Skeletal muscle tissue (tissue), 4 donors: ENCODE measurements around the gene TMEM147. TPM values are rescaled to one million over a fixed set of nuclear protein-coding genes. Genes with fewer than 3 reads are reported as not detected.

ENCODE experiments used
- H3K27ac ChIP-seq: one replicate; pipeline ENCODE4 v1.7.0; 2013; ENCODE audit warnings: mild to moderate bottlenecking, low read depth, low read length, inconsistent platforms
- H3K27me3 ChIP-seq, 3 donors: one replicate each; pipeline ENCODE4 v1.7.0; 2013; ENCODE audit warnings: low read length in 3 of 3; ENCODE audit not compliant: control insufficient read depth in 3 of 3, insufficient read depth in 3 of 3
- H3K36me3 ChIP-seq, 3 donors: one replicate each; pipeline ENCODE4 v1.7.0; 2013; ENCODE audit warnings: low read length in 3 of 3; ENCODE audit not compliant: control insufficient read depth in 3 of 3, insufficient read depth in 3 of 3
- H3K4me1 ChIP-seq, 3 donors: one replicate each; pipeline ENCODE4 v1.7.0; 2013; ENCODE audit warnings: low read length in 3 of 3, mild to moderate bottlenecking in 3 of 3; ENCODE audit not compliant: control insufficient read depth in 3 of 3, insufficient read depth in 3 of 3
- H3K4me3 ChIP-seq, 3 donors: one replicate each; pipeline ENCODE4 v1.7.0; 2013; ENCODE audit warnings: low read length in 3 of 3
- H3K9ac ChIP-seq, 3 donors: one replicate each; pipeline ENCODE4 v1.7.0; 2013; ENCODE audit warnings: low read length in 3 of 3, mild to moderate bottlenecking in 3 of 3, moderate library complexity in 2 of 3, low read depth in 1 of 3
- H3K9me3 ChIP-seq, 3 donors: one replicate each; pipeline ENCODE4 v1.7.0; 2013; ENCODE audit warnings: low read length in 3 of 3; ENCODE audit not compliant: control insufficient read depth in 3 of 3
- total RNA-seq: library from RNA; depleted of rRNA; stranded (reverse); fragments of >200 nt; gene quantifications from one replicate; pipeline ENCODE4 v1.2.3, GENCODE V29; 2014
- donor health status: Osteomylitis.

Gene TMEM147
- 55.3 TPM for total RNA-seq

GRCh38 chr19:35545001-35545854, at the start of gene TMEM147:
Gene TMEM147 (plus strand): TSS chr19:35545626. CDS start chr19:35545740, 114 bp downstream.
- no peaks in the 10 kb centered on the region for H3K27me3 ChIP-seq
- peak within 1 kb of the TSS; percentile 90 to 93 (median 92) for H3K4me3 ChIP-seq
- H3K9ac ChIP-seq: peak within 1 kb of the TSS; percentile 87 to 92 (median 92)
- peaks cover 21 to 31% (median 23%) of the 10 kb centered on the region in 3 donors for H3K4me1 ChIP-seq
- H3K9me3 ChIP-seq: no peaks in the 10 kb centered on the region
- peaks cover 7 to 19% (median 16%) of the 10 kb centered on the region in 3 donors for H3K36me3 ChIP-seq
- peak within 1 kb of the TSS; percentile 86 for H3K27ac ChIP-seq

- no peaks in the 10 kb centered on the region for H3K9me3 ChIP-seq
- peaks cover 3 to 6% (median 6%) of the 10 kb centered on the region in 3 donors for H3K4me1 ChIP-seq
- no peak overlapping the region for H3K27ac ChIP-seq
- H3K9ac ChIP-seq: no peak overlapping the region
- no peak overlapping the region for H3K4me3 ChIP-seq
- H3K27me3 ChIP-seq: peaks cover 16 to 46% (median 18%) of the 10 kb centered on the region in 3 donors
- no peaks in the 10 kb centered on the region for H3K36me3 ChIP-seq
Measured at GRCh38 chr19:35497406-35497805, 48.0 kb upstream of the TMEM147 start.

GRCh38 chr19:35498220-35498619, 47.2 kb upstream of the TMEM147 start:
- Histone ChIP-seq H3K27ac (no peak overlapping the region), H3K4me1 (peaks cover 3 to 6% (median 6%) of the 10 kb centered on the region in 3 donors), H3K27me3 (peaks cover 16 to 49% (median 18%) of the 10 kb centered on the region in 3 donors), H3K36me3 (no peaks in the 10 kb centered on the region), H3K9ac (no peak overlapping the region), H3K9me3 (no peaks in the 10 kb centered on the region), H3K4me3 (no peak overlapping the region)

GRCh38 chr19:35498984-35499527, 46.4 kb upstream of the TMEM147 start:
- H3K27ac ChIP-seq: no peak overlapping the region
- H3K4me3 ChIP-seq: no peak overlapping the region

GRCh38 chr19:35500611-35501010, 44.8 kb upstream of the TMEM147 start:
- no peak overlapping the region for H3K4me3 ChIP-seq

More at GRCh38 chr19:35498984-35499527, 46.4 kb upstream of the TMEM147 start:
- Histone ChIP-seq H3K36me3 (no peaks in the 10 kb centered on the region), H3K9ac (no peak overlapping the region), H3K27me3 (peaks cover 17 to 46% (median 18%) of the 10 kb centered on the region in 3 donors), H3K4me1 (peaks cover 3 to 6% (median 6%) of the 10 kb centered on the region in 3 donors), H3K9me3 (no peaks in the 10 kb centered on the region)

GRCh38 chr19:35501684-35502083, 43.7 kb upstream of the TMEM147 start:
- Histone ChIP-seq H3K9ac (no peak overlapping the region), H3K27me3 (peaks cover 17 to 55% (median 27%) of the 10 kb centered on the region in 3 donors), H3K27ac (no peak overlapping the region), H3K4me3 (no peak overlapping the region), H3K36me3 (no peaks in the 10 kb centered on the region), H3K4me1 (no peaks in the 10 kb centered on the region), H3K9me3 (no peaks in the 10 kb centered on the region)

More at GRCh38 chr19:35500611-35501010, 44.8 kb upstream of the TMEM147 start:
- Histone ChIP-seq H3K36me3 (no peaks in the 10 kb centered on the region), H3K9ac (no peak overlapping the region), H3K4me1 (peaks cover 0 to 2% (median 0%) of the 10 kb centered on the region in 3 donors), H3K9me3 (no peaks in the 10 kb centered on the region), H3K27ac (no peak overlapping the region), H3K27me3 (peaks cover 15 to 51% (median 20%) of the 10 kb centered on the region in 3 donors)

GRCh38 chr19:35502751-35503150, 42.7 kb upstream of the TMEM147 start:
- peaks cover 22 to 60% (median 33%) of the 10 kb centered on the region in 3 donors for H3K27me3 ChIP-seq
- no peaks in the 10 kb centered on the region for H3K4me1 ChIP-seq
- no peak overlapping the region for H3K4me3 ChIP-seq
- no peaks in the 10 kb centered on the region for H3K36me3 ChIP-seq
- H3K9ac ChIP-seq: no peak overlapping the region
- no peak overlapping the region for H3K27ac ChIP-seq
- no peaks in the 10 kb centered on the region for H3K9me3 ChIP-seq

- Histone ChIP-seq H3K36me3 (no peaks in the 10 kb centered on the region), H3K27ac (no peak overlapping the region), H3K9ac (no peak overlapping the region), H3K4me1 (peaks cover 5 to 9% (median 5%) of the 10 kb centered on the region in 3 donors), H3K9me3 (no peaks in the 10 kb centered on the region), H3K27me3 (peaks cover 52 to 74% (median 62%) of the 10 kb centered on the region in 3 donors), H3K4me3 (no peak overlapping the region)
Measured at GRCh38 chr19:35506011-35506410, 39.4 kb upstream of the TMEM147 start.

GRCh38 chr19:35507561-35507960, 37.9 kb upstream of the TMEM147 start:
- no peak overlapping the region for H3K9ac ChIP-seq
- no peaks in the 10 kb centered on the region for H3K9me3 ChIP-seq
- H3K4me1 ChIP-seq: peaks cover 5 to 9% (median 5%) of the 10 kb centered on the region in 3 donors
- H3K27me3 ChIP-seq: peaks cover 59 to 79% (median 67%) of the 10 kb centered on the region in 3 donors
- H3K27ac ChIP-seq: no peak overlapping the region
- no peaks in the 10 kb centered on the region for H3K36me3 ChIP-seq
- no peak overlapping the region for H3K4me3 ChIP-seq

- Histone ChIP-seq H3K27me3 (peaks cover 60 to 80% (median 70%) of the 10 kb centered on the region in 3 donors), H3K4me1 (peaks cover 5 to 9% (median 5%) of the 10 kb centered on the region in 3 donors), H3K4me3 (no peak overlapping the region), H3K9ac (no peak overlapping the region), H3K9me3 (no peaks in the 10 kb centered on the region), H3K36me3 (no peaks in the 10 kb centered on the region), H3K27ac (no peak overlapping the region)
Measured at GRCh38 chr19:35508129-35508528, 37.3 kb upstream of the TMEM147 start.
